Daoy (cell line): ENCODE data around the gene TSEN2. TPM values are rescaled to one million over a fixed set of nuclear protein-coding genes. Genes with fewer than 3 reads are reported as not detected.
"Not testable (repeated sequence)": the region's sequence is repeated elsewhere in the genome, so short reads cannot be mapped to it uniquely, and the experiment has no call there.

Experiments used
- DNase-seq: peaks from one replicate; pipeline ENCODE4 v3.0.0-alpha.2; 2015; ENCODE audit warnings: low read depth
- total RNA-seq: library from RNA; depleted of rRNA; stranded (reverse); fragments of >200 nt; shearing (Covaris generic); gene quantifications from 2 replicates; pipeline ENCODE4 v1.2.3, GENCODE V29; 2014; rRNA removed

TSEN2 gene
- total RNA-seq: 20.3 and 22.2 TPM in 2 replicates

- peak; percentile 96 for DNase-seq
Observed at GRCh38 chr3:12484198-12484982, at the start of gene TSEN2. Gene TSEN2, plus strand, starts transcription at chr3:12484480. Its CDS starts 5,321 bp downstream, at chr3:12489801.

- DNase-seq: no peak
Observed at GRCh38 chr3:12436514-12437220, 47.6 kb upstream of the TSEN2 start.

GRCh38 chr3:12437221-12437605, 47.1 kb upstream of the TSEN2 start:
- DNase-seq: no peak

- DNase-seq: no peak
Observed at GRCh38 chr3:12437861-12438260, 46.4 kb upstream of the TSEN2 start.

- DNase-seq: no peak
Observed at GRCh38 chr3:12438318-12438717, 46.0 kb upstream of the TSEN2 start.

GRCh38 chr3:12439161-12439940, 44.9 kb upstream of the TSEN2 start:
- no peak for DNase-seq

- peak; percentile 93 for DNase-seq
Observed at GRCh38 chr3:12440927-12441714, 43.2 kb upstream of the TSEN2 start.

GRCh38 chr3:12442654-12443501, 41.4 kb upstream of the TSEN2 start:
- peak; percentile 92 for DNase-seq

- DNase-seq: no peak
Observed at GRCh38 chr3:12443781-12444522, 40.3 kb upstream of the TSEN2 start.

- peak; percentile 98 for DNase-seq
Observed at GRCh38 chr3:12444582-12445471, 39.5 kb upstream of the TSEN2 start.

GRCh38 chr3:12445523-12446240, 38.6 kb upstream of the TSEN2 start:
- peak; percentile 45 for DNase-seq

- DNase-seq: no peak
Observed at GRCh38 chr3:12446298-12446697, 38.0 kb upstream of the TSEN2 start.

- no peak for DNase-seq
Observed at GRCh38 chr3:12447075-12447474, 37.2 kb upstream of the TSEN2 start.

GRCh38 chr3:12448404-12449202, 35.7 kb upstream of the TSEN2 start:
- not testable (repeated sequence) for DNase-seq

GRCh38 chr3:12449889-12450682, 34.2 kb upstream of the TSEN2 start:
- no peak for DNase-seq

GRCh38 chr3:12451481-12451880, 32.8 kb upstream of the TSEN2 start:
- no peak for DNase-seq
